HepG2 (cell line): ENCODE data around the gene AP2B1. TPM values are rescaled to one million over a fixed set of nuclear protein-coding genes. Genes with fewer than 3 reads are reported as not detected.

Experiments
- ADNP ChIP-seq: sonication (generic); formaldehyde crosslinking; IDR thresholded peaks from 2 replicates; pipeline ENCODE4 v1.4.0; 2020; ENCODE audit warnings: missing genetic modification reagents
- CREBL2 ChIP-seq: sonication (generic); formaldehyde crosslinking; IDR thresholded peaks from 2 replicates; pipeline ENCODE4 v1.8.1; 2023; ENCODE audit warnings: missing genetic modification reagents, mild to moderate bottlenecking, borderline replicate concordance
- DMTF1 ChIP-seq: sonication (generic); formaldehyde crosslinking; IDR thresholded peaks from 2 replicates; pipeline ENCODE4 v1.4.0; 2020; ENCODE audit warnings: mild to moderate bottlenecking, missing genetic modification reagents
- ISL2 ChIP-seq: sonication (generic); formaldehyde crosslinking; IDR thresholded peaks from 2 replicates; pipeline ENCODE4 v1.5.0; 2020; ENCODE audit warnings: missing genetic modification reagents
- KDM5A ChIP-seq: fragments of 200-600 bp; sonication (generic); IDR thresholded peaks from 2 replicates; pipeline ENCODE4 v1.7.0; 2018; ENCODE audit warnings: antibody characterized with exemption, mild to moderate bottlenecking, low read length, borderline replicate concordance
- KMT2A ChIP-seq: sonication (generic); formaldehyde crosslinking; IDR thresholded peaks from 2 replicates; pipeline ENCODE4 v1.4.0; 2020; ENCODE audit warnings: missing genetic modification reagents
- MYC ChIP-seq: sonication (generic); formaldehyde crosslinking; IDR thresholded peaks from 2 replicates; pipeline ENCODE4 v1.9.0; 2021; ENCODE audit warnings: missing genetic modification reagents, borderline replicate concordance
- NCOA2 ChIP-seq: sonication (generic); formaldehyde crosslinking; IDR thresholded peaks from 2 replicates; pipeline ENCODE4 v1.8.0; 2022; ENCODE audit warnings: inconsistent platforms
- NRL ChIP-seq: sonication (generic); formaldehyde crosslinking; IDR thresholded peaks from 2 replicates; pipeline ENCODE4 v1.5.0; 2020; ENCODE audit warnings: missing genetic modification reagents, mild to moderate bottlenecking, moderate library complexity, borderline replicate concordance
- PATZ1 ChIP-seq: sonication (generic); formaldehyde crosslinking; IDR thresholded peaks from 2 replicates; pipeline ENCODE4 v1.4.0; 2020; ENCODE audit warnings: missing genetic modification reagents
- TAF15 ChIP-seq: fragments of 200-400 bp; formaldehyde crosslinking; IDR thresholded peaks from one replicate; pipeline ENCODE4 v1.6.1; 2018; ENCODE audit warnings: mild to moderate bottlenecking, low read depth, low read length; ENCODE audit not compliant: poor library complexity, severe bottlenecking
- ZBTB43 ChIP-seq: sonication (generic); formaldehyde crosslinking; conservative IDR thresholded peaks from 2 replicates; pipeline ENCODE4 v1.4.0; 2020; ENCODE audit warnings: missing genetic modification reagents
- ZFX ChIP-seq: sonication (generic); formaldehyde crosslinking; IDR thresholded peaks from 2 replicates; pipeline ENCODE4 v1.4.0; 2020; ENCODE audit warnings: mild to moderate bottlenecking, low read depth, missing genetic modification reagents, moderate library complexity
- ZNF605 ChIP-seq: sonication (generic); formaldehyde crosslinking; IDR thresholded peaks from 2 replicates; pipeline ENCODE4 v1.8.0; 2022; ENCODE audit warnings: mild to moderate bottlenecking, missing genetic modification reagents
- ZNF687 ChIP-seq: sonication (generic); formaldehyde crosslinking; IDR thresholded peaks from 2 replicates; pipeline ENCODE4 v1.5.1; 2020; ENCODE audit warnings: mild to moderate bottlenecking, missing genetic modification reagents, moderate library complexity
- ZNF773 ChIP-seq: sonication (generic); formaldehyde crosslinking; IDR thresholded peaks from 2 replicates; pipeline ENCODE4 v1.4.0; 2020; ENCODE audit warnings: missing genetic modification reagents, borderline replicate concordance
- ZNF878 ChIP-seq: sonication (generic); formaldehyde crosslinking; IDR thresholded peaks from 2 replicates; pipeline ENCODE4 v1.8.1; 2023; ENCODE audit warnings: mild to moderate bottlenecking, missing genetic modification reagents, moderate library complexity
- polyA plus RNA-seq, 8 experiments: library from polyadenylated mRNA; depleted of rRNA in 3 of 8; stranded (reverse) in 7 of 8; unstranded in 1 of 8; fragments of >200 nt; fragmentation: Illumina TruSeq in 4 of 8; extraction: Trizol in 4 of 8; gene quantifications; 2 replicates each; pipeline versions ENCODE4 v1.2.1 to v1.2.3, GENCODE V29; 2011 to 2016; ENCODE audit warnings: low read depth in 4 of 8, missing spikeins in 1 of 8, mixed read lengths in 1 of 8; ENCODE audit not compliant: insufficient read depth in 1 of 8
- total RNA-seq, 5 experiments: library from RNA; depleted of rRNA; stranded (reverse); fragments of >200 nt; fragmentation: Illumina TruSeq; extraction: Trizol; gene quantifications; 2 replicates each; pipeline ENCODE4 v1.2.3, GENCODE V29; 2016; ENCODE audit warnings: low read depth in 1 of 5

The AP2B1 gene
- total and polyA plus RNA-seq, 2 of the 13 experiments (the other 11 are each of a cell fraction or from before 2014, with no cell fraction given), result 23.8 to 71.3 TPM

- TF ChIP-seq PATZ1 (CRISPR knock-in tag) (peak; percentile 57), KDM5A (no peak), ISL2 (CRISPR knock-in tag) (no peak), ZNF687 (peak; percentile 60), CREBL2 (CRISPR knock-in tag) (no peak), DMTF1 (CRISPR knock-in tag) (no peak), ZNF878 (CRISPR knock-in tag) (no peak), NRL (peak; percentile 56), ZNF773 (CRISPR knock-in tag) (no peak), MYC (CRISPR knock-in tag) (0 out of 2 replicates have a peak, but pooled peaks have one; percentile 8), TAF15 (no peak), ADNP (CRISPR knock-in tag) (no peak), ZBTB43 (CRISPR knock-in tag) (no peak), ZFX (CRISPR knock-in tag) (peak; percentile 68), KMT2A (CRISPR knock-in tag) (0 out of 2 replicates have a peak, but pooled peaks have one; percentile 22), ZNF605 (no peak), NCOA2 (no peak)
Measured at GRCh38 chr17:35731917-35732805, 145.0 kb downstream of the AP2B1 start (continued).
